ENCODE data around the gene ABCA3. TPM values are rescaled to one million over a fixed set of nuclear protein-coding genes. Genes with fewer than 3 reads are reported as not detected.

The ABCA3 gene
- total RNA-seq, 1 experiment from 2014 or later, result 7.6 TPM

- no peak overlapping the region for H3K27ac Mint-ChIP-seq (ENCODE audit: unreplicated experiment)
- intact Hi-C loops (cut with micrococcal nuclease; ENCODE audit: unreplicated experiment), result no loop called here
- CTCF ChIA-PET, result interaction anchor here (0.7 kb wide), 1 partner anchor 1886 kb away, joined by 3 read pairs; no protein-coding TSS in a partner anchor
- peaks cover 10% of the 10 kb centered on the region for H3K4me1 Mint-ChIP-seq (ENCODE audit: low read depth, unreplicated experiment)
- no TSS peak for BruUV-seq (replicated peaks)
- no peak for TF ChIP-seq CTCF (IDR thresholded peaks at IDR 0.05; ENCODE audit: unreplicated experiment)
- H3K27me3 Mint-ChIP-seq (ENCODE audit: unreplicated experiment), result peaks cover 13% of the 10 kb centered on the region
- H3K36me3 Mint-ChIP-seq (ENCODE audit: insufficient read depth, unreplicated experiment), result peaks cover 37% of the 10 kb centered on the region
- no peak overlapping the region for H3K4me3 Mint-ChIP-seq (ENCODE audit: low read depth, unreplicated experiment)
- DNase-seq, result no peak
- H3K9me3 Mint-ChIP-seq (ENCODE audit: low read depth, unreplicated experiment), result no peaks in the 10 kb centered on the region
Observed at GRCh38 chr16:2273484-2273883, 67.0 kb downstream of the ABCA3 start.

GRCh38 chr16:2271848-2272461, 68.6 kb downstream of the ABCA3 start:
- DNase-seq, result no peak
- no peak overlapping the region for H3K27ac Mint-ChIP-seq (ENCODE audit: unreplicated experiment)

GRCh38 chr16:2270588-2271470, 69.7 kb downstream of the ABCA3 start:
- no peaks in the 10 kb centered on the region for H3K27me3 Mint-ChIP-seq (ENCODE audit: unreplicated experiment)

More at GRCh38 chr16:2271848-2272461, 68.6 kb downstream of the ABCA3 start:
- CTCF ChIA-PET, result no interaction called here
- Mint-ChIP-seq H3K4me1 (ENCODE audit: low read depth, unreplicated experiment) (peaks cover 10% of the 10 kb centered on the region), H3K9me3 (ENCODE audit: low read depth, unreplicated experiment) (no peaks in the 10 kb centered on the region), H3K27me3 (ENCODE audit: unreplicated experiment) (peaks cover 2% of the 10 kb centered on the region), H3K4me3 (ENCODE audit: low read depth, unreplicated experiment) (no peak overlapping the region), H3K36me3 (ENCODE audit: insufficient read depth, unreplicated experiment) (peaks cover 52% of the 10 kb centered on the region)
- no peak for TF ChIP-seq CTCF (IDR thresholded peaks at IDR 0.05; ENCODE audit: unreplicated experiment)
- no TSS peak for BruUV-seq (replicated peaks)
- intact Hi-C loops (cut with micrococcal nuclease; ENCODE audit: unreplicated experiment), result no loop called here

GRCh38 chr16:2270070-2270462, 70.5 kb downstream of the ABCA3 start:
- TF ChIP-seq CTCF (IDR thresholded peaks at IDR 0.05; ENCODE audit: unreplicated experiment), result no peak
- Mint-ChIP-seq H3K27me3 (ENCODE audit: unreplicated experiment) (no peaks in the 10 kb centered on the region), H3K36me3 (ENCODE audit: insufficient read depth, unreplicated experiment) (peaks cover 71% of the 10 kb centered on the region), H3K4me3 (ENCODE audit: low read depth, unreplicated experiment) (peak overlapping the region; percentile 100), H3K4me1 (ENCODE audit: low read depth, unreplicated experiment) (peaks cover 23% of the 10 kb centered on the region), H3K9me3 (ENCODE audit: low read depth, unreplicated experiment) (no peaks in the 10 kb centered on the region), H3K27ac (ENCODE audit: unreplicated experiment) (no peak overlapping the region)
- CTCF ChIA-PET, result interaction anchor here (1.0 kb wide), 1 partner anchor 75 kb away, joined by 3 read pairs; no protein-coding TSS in a partner anchor
- no TSS peak for BruUV-seq (replicated peaks)
- intact Hi-C loops (cut with micrococcal nuclease; ENCODE audit: unreplicated experiment), result no loop called here
- DNase-seq, result no peak

More at GRCh38 chr16:2270588-2271470, 69.7 kb downstream of the ABCA3 start:
- DNase-seq, result no peak
- Mint-ChIP-seq H3K36me3 (ENCODE audit: insufficient read depth, unreplicated experiment) (peaks cover 63% of the 10 kb centered on the region), H3K4me1 (ENCODE audit: low read depth, unreplicated experiment) (peaks cover 17% of the 10 kb centered on the region), H3K27ac (ENCODE audit: unreplicated experiment) (no peak overlapping the region), H3K4me3 (ENCODE audit: low read depth, unreplicated experiment) (no peak overlapping the region), H3K9me3 (ENCODE audit: low read depth, unreplicated experiment) (no peaks in the 10 kb centered on the region)
- intact Hi-C loops (cut with micrococcal nuclease; ENCODE audit: unreplicated experiment), result no loop called here
- CTCF ChIA-PET, result interaction anchor here (1.0 kb wide), 1 partner anchor 76 kb away, joined by 3 read pairs; no protein-coding TSS in a partner anchor
- no TSS peak for BruUV-seq (replicated peaks)
- TF ChIP-seq CTCF (IDR thresholded peaks at IDR 0.05; ENCODE audit: unreplicated experiment), result no peak
